HG02870 (cell line): ENCODE data around the gene TMA7.
"Not testable (repeated sequence)": the region's sequence is repeated elsewhere in the genome, so short reads cannot be mapped to it uniquely, and the experiment has no call there.

ENCODE experiments used
- ATAC-seq: cut with Tn5 transposase; IDR thresholded peaks from one replicate; pipeline ENCODE4 v1.9.1; 2021; ENCODE audit warnings: mild to moderate bottlenecking, moderate library complexity; ENCODE audit not compliant: unreplicated experiment

Gene TMA7

DNA sequence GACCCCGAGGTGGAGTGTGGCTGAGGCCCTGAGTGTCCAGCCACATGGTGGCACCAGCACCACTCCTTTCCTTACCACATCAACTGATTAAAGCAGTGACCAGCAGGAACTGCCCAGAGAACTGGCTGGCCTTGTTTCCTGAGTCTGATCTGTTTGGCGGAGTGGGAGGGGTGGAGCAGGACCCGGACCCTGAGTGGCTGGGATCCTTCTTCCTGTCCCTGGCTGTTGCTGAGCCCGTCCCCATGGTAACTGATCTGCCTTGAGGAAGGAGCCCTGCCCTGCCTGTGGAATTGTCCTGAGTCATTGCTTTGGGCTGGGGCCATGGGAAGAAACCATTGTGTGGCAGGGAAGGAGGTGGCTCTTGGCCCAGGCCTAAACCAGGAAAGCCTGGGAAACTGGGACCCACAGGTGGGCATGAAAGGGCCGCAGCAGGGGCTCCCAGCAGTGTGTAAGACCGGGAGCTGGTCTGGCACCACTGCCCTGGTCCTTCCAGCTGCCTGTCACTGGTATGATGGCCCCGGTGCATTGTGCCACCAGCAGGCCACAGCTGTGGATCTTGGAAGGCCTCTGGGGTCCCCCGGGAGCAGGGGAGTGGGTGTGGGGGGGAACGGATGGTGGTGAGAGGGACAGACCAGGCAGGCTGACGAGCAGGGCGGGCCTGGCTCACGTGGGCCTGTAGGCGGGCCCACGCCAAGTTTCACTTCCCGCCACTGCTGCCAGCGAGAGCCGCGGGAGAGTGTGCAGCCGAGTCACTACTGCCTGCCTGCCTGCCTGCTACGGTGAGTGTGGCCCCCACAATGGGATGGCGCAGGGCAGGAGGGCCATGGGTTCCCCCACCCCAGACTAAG, 25.7 kb downstream of the TMA7 start:
- peak; percentile 81 for ATAC-seq

DNA sequence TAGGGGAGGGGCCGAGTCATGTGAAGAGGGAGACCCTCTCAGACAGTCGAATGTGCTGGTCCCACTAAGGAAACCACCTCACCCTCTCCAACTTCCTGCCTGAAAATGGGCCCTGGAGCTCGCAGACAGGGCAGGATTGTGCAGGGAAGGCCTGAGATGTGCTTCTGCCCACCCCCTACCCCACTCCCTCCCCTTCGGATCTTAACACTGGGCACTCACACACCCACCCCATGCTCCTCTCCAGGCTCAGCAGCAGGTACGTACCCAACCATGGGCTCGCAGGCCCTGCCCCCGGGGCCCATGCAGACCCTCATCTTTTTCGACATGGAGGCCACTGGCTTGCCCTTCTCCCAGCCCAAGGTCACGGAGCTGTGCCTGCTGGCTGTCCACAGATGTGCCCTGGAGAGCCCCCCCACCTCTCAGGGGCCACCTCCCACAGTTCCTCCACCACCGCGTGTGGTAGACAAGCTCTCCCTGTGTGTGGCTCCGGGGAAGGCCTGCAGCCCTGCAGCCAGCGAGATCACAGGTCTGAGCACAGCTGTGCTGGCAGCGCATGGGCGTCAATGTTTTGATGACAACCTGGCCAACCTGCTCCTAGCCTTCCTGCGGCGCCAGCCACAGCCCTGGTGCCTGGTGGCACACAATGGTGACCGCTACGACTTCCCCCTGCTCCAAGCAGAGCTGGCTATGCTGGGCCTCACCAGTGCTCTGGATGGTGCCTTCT, 26.5 kb downstream of the TMA7 start:
- peak; percentile 18 for ATAC-seq

DNA sequence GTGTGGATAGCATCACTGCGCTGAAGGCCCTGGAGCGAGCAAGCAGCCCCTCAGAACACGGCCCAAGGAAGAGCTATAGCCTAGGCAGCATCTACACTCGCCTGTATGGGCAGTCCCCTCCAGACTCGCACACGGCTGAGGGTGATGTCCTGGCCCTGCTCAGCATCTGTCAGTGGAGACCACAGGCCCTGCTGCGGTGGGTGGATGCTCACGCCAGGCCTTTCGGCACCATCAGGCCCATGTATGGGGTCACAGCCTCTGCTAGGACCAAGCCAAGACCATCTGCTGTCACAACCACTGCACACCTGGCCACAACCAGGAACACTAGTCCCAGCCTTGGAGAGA, 27.0 kb downstream of the TMA7 start:
- no peak for ATAC-seq

DNA sequence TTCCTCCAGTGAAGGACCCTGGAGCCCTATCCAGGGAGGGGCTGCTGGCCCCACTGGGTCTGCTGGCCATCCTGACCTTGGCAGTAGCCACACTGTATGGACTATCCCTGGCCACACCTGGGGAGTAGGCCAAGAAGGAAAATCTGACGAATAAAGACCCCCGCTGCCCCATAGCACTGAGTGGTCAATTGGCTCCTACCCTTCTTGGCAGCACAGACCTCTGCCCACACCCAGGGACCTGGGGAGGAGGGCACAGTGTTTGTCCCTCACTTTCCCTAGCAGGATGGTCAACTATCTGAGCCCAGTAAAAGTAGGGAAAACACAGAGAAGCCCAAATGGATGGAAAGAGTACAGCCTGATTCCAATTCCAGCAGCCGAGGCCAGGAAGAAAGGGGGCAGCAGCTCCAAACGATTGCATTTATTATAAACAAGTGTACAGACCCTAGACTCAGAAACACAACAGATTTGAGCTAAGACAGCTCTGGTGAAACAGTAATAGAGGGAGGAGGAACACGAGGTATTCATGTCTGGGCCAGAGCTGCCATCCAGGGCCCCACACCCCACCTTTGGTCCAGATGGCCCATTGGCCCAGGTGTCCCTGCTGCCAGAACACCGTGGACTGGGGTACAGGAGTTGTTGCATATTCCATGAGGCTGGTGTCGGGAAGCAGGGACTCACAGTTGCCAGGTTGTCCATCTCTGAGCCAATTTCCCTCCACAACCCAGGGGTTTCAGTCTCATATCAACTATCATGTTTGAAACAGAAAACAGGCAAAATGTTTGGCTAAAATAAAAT, 27.6 kb downstream of the TMA7 start:
- ATAC-seq: no peak

DNA sequence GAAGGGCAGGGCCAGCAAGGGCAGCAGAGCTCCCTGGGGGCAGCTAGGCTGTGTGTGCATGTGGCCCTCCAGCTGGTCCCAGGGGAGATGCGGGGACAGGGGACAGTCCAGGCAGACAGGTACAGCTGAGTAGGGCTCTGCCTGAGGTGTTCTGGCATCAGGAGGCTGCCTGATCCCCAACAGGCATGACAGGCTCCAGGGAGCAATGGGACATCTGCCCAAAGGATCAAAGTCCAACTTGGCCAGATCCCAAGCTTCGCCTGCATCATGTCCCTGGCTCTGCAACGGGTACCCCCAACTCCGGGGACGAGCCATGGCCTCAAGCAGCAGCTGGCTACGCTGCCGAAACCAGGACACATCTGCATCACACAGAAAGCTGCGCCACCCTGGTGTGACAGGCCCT, 28.3 kb downstream of the TMA7 start:
- ATAC-seq: no peak

DNA sequence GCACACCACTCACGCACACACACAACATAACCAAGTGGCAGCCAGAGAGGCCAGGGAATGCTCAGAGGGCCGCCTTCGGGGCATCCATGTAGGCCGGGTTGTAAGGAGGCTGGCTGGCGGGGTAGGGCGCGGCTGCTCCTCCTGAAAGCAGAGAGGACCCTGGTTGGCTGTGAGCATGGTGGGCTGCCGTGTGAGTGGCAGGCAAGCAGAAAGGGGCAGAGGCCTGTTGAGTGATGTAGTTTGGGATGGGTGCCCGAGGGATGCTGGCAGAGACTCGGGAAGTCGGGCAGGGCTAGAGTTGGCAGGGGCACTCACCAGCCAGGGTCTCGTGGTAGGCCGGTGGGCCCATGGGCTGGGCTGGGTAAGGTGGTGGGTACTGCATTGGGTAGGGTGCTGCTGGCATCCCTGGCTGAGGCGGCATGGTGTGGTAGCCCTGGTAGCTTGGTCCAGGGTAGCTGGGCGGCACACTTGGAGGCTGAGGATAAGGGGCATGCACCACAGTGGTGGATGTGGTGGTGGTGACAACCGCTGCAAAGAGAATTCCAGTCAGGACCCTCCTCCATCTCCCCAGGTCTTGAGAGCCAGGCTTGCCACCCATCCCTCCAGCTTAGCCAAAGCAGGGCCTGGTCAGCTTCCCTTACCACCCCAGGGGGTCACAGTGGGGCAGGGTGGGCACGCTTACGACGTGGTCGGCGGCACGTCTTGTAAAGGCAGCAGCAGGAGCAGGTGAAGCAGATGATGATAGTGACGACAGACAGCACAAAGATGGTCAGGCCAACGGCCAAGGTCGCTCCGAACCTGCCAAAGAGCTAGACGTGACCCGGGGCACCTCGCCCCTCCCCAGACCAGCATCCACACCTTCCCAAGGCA, 29.2 kb downstream of the TMA7 start:
- no peak for ATAC-seq

DNA sequence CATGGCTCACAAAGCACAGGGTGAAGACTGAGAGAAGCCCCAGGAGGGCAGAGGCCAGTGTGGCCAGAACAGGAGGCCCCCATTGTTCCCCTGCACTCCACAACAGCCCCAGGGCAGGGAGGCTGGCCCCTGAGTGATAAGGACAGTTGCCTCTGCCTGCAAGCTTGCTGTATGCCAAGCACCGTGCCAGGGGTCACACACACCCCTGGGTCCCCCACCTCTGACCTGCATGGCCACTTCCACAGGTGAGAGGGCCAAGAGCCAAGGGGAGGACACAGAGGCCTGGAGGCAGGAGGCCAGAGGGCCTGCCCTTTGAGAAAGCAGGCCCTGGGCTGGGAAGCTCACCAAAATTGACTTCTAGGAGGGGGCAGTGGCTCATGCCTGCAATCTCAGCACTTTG, 30.2 kb downstream of the TMA7 start:
- no peak for ATAC-seq

DNA sequence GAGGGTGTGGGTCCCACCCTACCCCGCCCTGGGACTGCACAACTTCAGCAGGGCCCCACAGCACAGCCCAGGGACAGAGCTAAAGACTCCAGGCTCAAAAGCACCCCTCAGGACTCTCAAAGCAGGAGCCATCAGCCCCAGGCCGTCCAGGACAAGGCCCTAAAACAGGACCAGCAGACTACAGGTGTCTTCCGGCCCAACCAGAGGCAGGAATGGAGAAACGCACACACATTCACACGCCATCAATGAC, 32.5 kb downstream of the TMA7 start:
- ATAC-seq: peak; percentile 4

DNA sequence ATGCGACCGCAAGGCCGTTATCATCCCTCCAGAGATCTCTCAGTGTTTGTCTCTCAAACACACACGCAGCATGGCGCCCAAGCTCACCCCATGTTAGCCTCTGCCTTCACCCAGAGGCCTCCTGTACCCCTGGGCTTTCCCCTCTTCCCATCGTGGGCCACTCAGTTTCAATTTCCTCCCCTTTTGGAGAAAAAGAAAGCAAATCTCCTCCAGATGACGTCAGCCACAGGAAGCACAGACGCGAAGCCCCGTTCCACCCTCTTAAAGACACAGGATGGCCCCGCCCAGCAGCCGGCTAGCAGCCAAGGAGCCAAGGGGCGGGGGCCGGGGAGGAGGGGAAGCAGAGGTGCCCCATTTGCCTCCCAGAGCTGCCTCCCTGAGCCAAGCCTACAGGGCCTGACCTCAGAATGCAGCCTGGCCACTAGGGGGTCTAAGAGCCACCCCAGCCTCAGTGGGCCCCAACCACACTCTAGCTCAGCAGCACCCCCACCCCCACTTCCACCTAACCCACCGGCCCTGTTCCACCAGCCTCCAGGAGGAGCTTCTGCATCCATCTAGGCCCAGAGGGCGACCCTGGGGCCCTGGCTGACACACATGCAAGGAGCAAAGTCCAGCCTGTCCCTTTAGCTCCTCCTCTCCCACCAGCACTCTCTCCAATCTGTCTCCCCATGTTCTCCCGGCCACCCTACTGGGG, 33.0 kb downstream of the TMA7 start:
- peak; percentile 67 for ATAC-seq

DNA sequence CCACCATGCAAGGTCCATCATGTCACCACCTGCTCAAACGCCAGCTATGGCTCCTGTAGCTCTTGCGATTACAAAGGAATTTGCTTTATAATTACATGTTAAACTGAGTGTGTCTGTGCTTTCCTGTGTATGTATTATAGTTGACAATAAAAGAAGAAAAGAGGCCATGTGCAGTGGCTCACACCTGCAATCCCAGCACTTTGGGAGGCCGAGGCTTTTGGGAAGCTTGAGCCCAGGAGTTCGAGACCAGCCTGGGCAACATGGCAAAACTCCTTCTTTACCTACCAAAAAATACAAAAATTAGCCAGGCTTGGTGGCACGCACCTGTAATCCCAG, 33.5 kb downstream of the TMA7 start:
- ATAC-seq: no peak

DNA sequence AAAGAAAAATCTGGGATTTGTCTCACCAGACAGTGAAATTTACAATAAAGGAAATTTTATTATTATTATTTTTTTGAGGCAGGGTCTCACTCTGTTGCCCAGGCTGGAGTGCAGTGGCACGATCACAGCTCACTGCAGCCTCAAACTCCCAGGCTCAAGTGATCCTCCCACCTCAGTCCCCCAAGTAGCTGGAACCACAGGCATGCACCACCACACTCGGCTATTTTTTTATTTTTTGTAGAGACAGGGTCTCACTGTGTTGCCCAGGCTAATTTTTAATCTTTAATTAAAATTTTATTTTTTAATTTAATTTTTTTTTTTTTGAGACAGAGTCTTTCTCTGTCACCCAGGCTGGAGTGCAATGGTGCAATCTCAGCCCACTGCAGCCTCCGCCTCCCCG, 34.0 kb downstream of the TMA7 start:
- ATAC-seq: not testable (repeated sequence)

DNA sequence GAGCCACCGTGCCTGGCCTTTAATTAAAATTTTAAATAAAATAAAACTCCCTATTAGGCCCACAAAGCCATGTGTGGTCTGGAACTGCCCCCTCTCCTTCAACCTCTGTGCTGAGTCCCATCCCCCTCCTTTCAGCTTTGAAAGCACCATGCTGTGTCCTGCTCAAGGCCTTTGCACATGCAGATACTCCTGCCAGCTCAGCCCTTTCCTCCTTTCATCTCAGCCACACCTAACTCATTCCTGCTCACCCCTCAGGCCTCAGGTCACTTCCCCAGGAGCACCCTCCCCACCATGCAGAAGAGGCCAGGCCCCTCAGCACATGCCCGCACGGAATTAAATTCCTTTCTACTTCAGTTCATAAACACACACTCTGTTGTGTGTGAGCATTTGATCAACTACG, 34.6 kb downstream of the TMA7 start:
- no peak for ATAC-seq

DNA sequence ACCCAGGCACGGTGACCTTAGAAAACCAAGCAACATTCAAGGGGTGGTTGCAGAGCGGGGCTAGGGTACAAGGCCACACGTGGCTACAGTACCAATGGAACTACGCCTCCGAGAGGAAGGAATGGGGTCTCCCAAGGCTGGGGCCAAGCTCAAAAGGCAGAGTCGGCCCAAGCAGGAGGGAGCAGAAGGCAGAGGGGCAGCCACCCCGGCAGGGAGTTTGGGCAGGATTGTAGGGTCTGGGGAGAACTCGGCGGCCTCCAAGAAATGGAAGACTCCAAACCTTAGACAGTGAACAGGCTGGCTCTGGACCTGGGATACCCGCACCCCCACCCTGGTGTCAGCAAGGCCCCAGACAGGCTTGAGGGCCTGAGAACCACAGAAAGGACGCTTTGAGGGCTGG, 35.1 kb downstream of the TMA7 start:
- ATAC-seq: no peak

DNA sequence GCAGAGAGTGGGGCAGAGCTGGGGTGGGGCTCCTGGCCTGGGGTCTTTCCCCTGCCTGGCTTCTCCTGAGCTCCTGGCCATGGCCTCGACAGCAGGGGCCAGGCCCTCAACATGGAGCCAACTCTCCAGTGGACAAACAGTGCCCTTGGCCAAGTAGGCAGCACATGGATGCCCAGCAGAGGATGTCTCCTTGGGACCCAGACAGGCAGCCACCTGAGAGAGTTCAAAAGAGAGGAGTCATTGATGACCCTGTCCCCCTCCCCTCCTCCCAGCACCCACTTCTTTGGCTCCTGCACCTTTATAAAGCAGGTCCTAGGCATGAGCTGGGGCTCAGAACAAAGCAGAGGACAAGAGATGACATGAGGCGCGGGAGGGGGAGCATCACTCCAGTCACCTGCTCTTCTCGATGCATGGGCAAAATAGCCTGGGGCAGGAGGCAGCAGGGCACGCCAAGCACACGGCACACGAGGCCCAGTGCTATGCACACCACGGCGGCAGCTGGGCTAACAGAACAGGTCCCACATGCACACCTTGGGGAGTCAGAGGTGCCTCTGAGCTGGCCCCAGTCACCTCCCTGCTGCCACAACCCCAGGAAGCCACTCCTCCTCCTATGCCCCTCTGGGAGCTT, 36.5 kb downstream of the TMA7 start:
- ATAC-seq: no peak

DNA sequence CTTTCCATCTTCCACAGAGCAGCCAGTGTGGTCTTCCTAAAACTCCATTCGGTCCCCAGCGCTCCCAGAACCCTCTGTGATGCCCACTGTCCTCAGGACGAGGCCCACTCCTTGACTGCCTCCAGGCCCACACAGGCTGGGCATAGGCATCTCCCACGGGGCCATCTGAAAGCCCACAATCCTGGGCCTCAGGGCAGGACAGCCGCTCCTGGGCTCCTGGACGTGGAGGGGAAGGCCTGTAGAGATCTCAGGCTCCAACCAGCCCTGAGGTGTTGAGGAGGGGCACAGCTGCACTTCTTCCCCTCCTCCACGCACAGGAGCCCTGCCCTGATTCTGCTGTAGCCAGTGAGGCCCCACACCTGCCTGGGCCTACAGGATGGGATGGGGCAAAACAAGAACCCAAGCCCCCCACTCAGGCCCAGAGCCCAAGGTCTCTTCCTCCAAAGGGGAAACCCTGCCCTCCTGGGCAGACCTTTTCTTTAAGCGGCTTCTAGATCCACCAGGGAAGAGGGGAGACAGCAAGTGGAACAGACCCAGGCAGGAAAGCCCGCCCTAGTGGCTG, 38.0 kb downstream of the TMA7 start:
- ATAC-seq: no peak

DNA sequence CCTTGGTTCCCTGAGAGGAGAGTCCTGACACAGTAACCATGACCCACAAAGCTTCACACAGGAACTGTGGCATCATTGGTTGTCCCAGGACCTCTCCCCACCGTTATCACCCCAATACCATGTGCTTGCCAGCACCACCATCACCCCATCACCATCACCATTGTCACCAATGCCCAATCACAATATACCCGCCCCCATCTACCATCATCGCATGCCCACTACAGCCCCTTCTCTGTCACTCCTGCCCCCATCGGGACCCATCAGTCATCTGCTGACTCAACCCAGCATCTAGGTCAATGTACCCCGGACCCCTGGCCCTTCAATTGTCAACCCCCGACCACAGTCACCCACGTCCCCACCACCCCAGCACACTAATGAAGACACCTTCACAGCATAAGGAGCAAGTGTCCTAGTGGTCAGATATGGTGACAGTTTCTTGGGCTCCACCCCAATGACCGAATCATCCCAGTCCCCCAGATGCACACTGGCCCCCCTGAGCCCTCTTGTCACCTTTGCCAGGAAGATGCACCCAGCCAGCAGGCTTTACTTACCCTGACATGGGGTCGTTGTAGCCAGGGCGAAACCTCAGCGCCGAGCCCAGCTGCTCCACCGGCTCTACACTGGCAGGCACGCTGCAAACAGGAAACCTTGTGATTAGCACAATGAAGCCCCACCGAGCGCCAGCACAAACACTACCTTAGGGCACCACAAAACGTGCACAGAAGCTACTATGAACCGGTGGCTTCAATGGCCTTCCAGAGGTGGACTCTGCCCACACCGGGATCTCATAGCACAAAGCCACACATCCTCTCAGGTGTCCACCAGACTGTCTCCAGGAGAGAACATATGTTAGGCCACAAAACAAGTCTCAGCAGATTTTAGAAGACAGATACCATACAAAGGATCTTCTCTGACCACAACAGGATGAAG, 38.8 kb downstream of the TMA7 start:
- no peak for ATAC-seq

DNA sequence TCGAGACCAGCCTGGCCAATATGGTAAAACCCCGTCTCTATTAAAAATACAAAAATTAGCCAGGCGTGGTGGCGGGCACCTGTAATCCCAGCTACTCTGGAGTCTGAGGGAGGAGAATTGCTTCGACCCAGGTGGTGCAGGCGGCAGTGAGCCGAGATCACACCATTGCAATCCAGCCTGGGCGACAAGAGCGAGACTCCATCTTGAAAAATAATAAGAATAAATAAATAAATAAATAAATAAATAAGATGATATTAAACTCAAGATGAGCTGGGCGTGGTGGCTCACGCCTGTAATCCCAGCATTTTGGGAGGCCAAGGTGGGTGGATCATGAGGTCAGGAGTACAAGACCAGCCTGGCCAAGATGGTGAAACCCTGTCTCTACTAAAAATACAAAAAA, 40.8 kb downstream of the TMA7 start:
- ATAC-seq: not testable (repeated sequence)

DNA sequence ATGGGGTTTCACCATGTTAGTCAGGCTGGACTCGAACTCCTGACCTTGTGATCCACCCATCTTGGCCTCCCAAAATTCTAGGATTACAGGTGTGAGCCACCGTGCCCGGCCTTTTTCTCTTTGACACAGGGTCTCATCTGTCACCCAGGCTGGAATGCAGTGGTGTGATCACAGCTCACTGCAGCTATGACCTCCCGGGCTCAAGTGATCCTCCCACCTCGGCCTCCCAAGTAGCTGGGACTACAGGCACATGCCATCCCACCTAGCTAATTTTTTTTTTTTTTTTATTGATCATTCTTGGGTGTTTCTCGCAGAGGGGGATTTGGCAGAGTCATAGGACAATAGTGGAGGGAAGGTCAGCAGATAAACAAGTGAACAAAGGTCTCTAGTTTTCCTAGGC, 42.8 kb downstream of the TMA7 start:
- not testable (repeated sequence) for ATAC-seq

DNA sequence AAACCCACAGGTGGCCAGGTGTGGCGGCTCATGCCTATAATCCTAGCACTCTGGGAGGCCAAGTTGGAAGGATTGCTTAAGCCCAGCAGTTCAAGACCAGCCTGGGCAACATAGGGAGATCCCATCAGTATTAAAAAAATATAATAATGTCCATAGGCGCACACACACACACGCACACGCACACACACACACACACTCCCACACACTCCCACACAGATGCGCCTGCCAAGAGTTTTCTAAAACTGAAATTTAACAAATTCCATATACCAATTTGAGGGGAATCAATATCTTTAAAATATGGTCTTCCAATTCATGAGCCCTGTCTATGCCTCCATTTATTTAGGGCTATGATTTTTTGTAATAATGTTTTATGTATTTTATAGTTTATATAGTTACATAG, 46.9 kb downstream of the TMA7 start:
- no peak for ATAC-seq
